ENCODE measurements around the gene HSD17B12. TPM values are rescaled to one million over a fixed set of nuclear protein-coding genes. Genes with fewer than 3 reads are reported as not detected.
A peak's percentile ranks its signal among the peaks of the same experiment; 100 is the strongest.

Gene HSD17B12
- total RNA-seq, 4 donors from 2014 or later = 38.8 to 52.7 (median 41.8) TPM

DNA sequence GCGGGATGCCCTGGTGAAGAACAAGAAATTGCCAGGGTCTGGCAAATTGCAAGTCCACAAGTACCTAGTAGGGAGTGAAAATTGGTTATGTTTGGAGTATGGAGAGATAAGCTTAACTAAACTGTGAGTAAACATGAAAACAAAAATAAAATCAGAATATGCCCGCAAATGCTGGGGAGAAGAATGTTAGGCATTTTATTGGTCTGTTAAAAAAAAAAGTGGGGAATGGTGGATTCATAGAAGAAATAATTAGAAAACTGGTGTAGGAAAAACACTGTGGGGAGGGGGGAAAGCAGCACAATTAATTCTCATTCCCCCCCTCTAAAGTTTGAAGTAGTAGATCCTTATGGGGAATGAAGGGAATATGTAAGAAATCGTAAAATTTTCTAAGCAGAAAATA, 40.6 kb upstream of the HSD17B12 start:
- intact Hi-C loops (cut with DNase I) = loop anchor here (5.0 kb wide), 1 partner anchor 42 kb away; the partner anchor contains the start of gene HSD17B12
- H3K4me1 ChIP-seq = peaks cover 4 to 12% (median 5%) of the 10 kb centered on the region in 4 donors
- peaks cover 0 to 37% (median 0%) of the 10 kb centered on the region in 4 donors for H3K27me3 ChIP-seq
- H3K4me3 ChIP-seq = no peak overlapping the region
- TF ChIP-seq CTCF (IDR thresholded peaks at IDR 0.05) (no peak), POLR2A (IDR thresholded peaks at IDR 0.05; ENCODE audit: low read depth) (no peak), POLR2AphosphoS5 (IDR thresholded peaks at IDR 0.05) (no peak), EP300 (IDR thresholded peaks at IDR 0.05) (no peak)
- H3K9me3 ChIP-seq = no peaks in the 10 kb centered on the region
- DNase-seq (ENCODE audit: extremely low spot score) = no peak
- 73% methylated on average over 3 of the region's 3 CpGs for WGBS
- H3K27ac ChIP-seq (replicated peaks in 1 of 4) = no peak overlapping the region
- H3K36me3 ChIP-seq = no peaks in the 10 kb centered on the region

DNA sequence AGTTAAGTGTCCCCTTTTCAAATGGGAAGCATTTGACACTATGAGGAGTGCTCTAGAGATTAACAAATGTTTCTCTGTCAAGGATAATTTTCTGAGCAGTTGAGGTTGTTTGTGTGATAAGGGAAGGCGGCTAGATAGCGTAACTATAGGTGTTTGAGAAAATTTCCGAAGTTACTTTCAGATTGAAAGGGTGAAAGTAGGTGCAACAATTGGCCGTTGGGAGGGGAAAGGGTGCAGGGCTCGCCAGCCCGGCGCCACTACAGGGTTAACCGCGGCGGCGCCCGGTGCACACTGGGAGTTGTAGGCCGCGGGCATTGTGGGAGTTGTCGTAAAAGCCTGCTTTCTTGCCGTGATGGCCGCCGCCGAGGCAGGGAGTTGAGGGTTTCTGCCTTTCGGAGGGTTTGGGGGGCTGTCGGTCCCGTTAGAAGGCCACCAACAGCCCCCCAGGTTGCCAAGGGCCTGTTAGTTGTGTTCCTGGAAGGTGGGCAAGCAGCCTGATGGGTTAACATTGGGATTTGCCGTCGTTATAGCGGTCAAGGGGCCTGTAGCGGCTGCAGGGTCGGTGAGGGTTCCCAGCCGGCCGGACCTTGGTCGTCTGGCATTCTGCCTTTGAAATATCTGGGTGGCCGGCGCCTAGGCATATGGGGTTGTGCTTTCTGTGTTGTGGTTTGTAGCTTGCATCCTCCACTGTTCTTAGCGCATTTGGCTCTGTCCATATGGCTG, 36.5 kb upstream of the HSD17B12 start:
- DNase-seq (ENCODE audit: extremely low spot score) = peak; percentile 93
- intact Hi-C loops (cut with DNase I) = loop anchor here (5.0 kb wide), 1 partner anchor 38 kb away; the partner anchor contains the start of gene HSD17B12
- 0% methylated on average over 11 of the region's 33 CpGs for WGBS

DNA sequence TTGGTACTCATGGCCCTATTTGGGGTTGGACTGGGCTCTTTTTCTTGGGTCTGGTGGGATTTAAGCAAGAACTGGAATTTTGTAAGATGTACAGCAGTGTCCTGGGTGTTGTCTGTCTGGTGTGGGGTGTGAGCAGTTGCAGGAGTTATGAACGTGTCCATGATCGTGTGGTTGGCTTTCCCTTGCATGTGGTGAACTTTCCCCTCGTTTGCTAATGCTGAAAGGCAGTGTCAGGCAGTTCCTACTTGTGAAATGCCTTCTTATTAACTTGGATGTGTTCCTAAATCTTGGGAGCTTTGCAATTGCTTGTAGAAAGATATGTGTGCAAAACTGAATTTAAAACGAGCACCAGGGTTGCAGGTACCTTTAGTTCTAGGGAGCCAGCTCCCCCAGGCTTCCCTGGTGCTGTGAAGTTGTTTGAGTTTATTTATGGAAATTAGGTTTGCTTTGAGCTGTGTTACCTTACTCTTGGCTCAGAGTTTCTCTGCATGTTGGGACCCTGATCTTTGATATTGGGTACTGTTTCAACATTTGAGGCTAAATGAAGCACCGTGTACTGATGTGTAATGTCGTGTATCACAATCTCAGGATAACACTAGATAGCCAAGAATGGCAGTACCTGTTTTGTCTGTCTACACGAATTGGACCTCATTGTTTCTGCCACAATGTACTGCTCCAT, 35.8 kb upstream of the HSD17B12 start:
- no peak for DNase-seq (ENCODE audit: extremely low spot score)
- Histone ChIP-seq H3K36me3 (peaks cover 0 to 4% (median 1%) of the 10 kb centered on the region in 4 donors), H3K27ac (replicated peaks in 1 of 4) (peak overlapping the region in 2 of 4 donors; percentile 76 to 77), H3K27me3 (peaks cover 0 to 6% (median 0%) of the 10 kb centered on the region in 4 donors), H3K4me1 (peaks cover 8 to 25% (median 19%) of the 10 kb centered on the region in 4 donors), H3K9me3 (no peaks in the 10 kb centered on the region), H3K4me3 (peak overlapping the region; percentile 74 to 91 (median 86))
- intact Hi-C loops (cut with DNase I) = loop anchor here (5.0 kb wide), 1 partner anchor 38 kb away; the partner anchor contains the start of gene HSD17B12
- TF ChIP-seq POLR2AphosphoS5 (IDR thresholded peaks at IDR 0.05) (no peak), EP300 (IDR thresholded peaks at IDR 0.05) (no peak), CTCF (IDR thresholded peaks at IDR 0.05) (no peak), POLR2A (IDR thresholded peaks at IDR 0.05; ENCODE audit: low read depth) (no peak)
- WGBS = 33% methylated on average over 7 of the region's 7 CpGs

More for the DNA sequence above, 36.5 kb upstream of the HSD17B12 start:
- Histone ChIP-seq H3K9me3 (no peaks in the 10 kb centered on the region), H3K27ac (replicated peaks in 1 of 4) (peak overlapping the region; percentile 69 to 78 (median 76)), H3K27me3 (peaks cover 0 to 13% (median 0%) of the 10 kb centered on the region in 4 donors), H3K4me3 (peak overlapping the region; percentile 74 to 91 (median 86)), H3K36me3 (no peaks in the 10 kb centered on the region), H3K4me1 (peaks cover 8 to 25% (median 19%) of the 10 kb centered on the region in 4 donors)
- TF ChIP-seq POLR2A (IDR thresholded peaks at IDR 0.05; ENCODE audit: low read depth) (no peak), POLR2AphosphoS5 (IDR thresholded peaks at IDR 0.05) (peak; percentile 74 to 96), CTCF (IDR thresholded peaks at IDR 0.05) (peak in 1 of 3 experiments; percentile 31)

DNA sequence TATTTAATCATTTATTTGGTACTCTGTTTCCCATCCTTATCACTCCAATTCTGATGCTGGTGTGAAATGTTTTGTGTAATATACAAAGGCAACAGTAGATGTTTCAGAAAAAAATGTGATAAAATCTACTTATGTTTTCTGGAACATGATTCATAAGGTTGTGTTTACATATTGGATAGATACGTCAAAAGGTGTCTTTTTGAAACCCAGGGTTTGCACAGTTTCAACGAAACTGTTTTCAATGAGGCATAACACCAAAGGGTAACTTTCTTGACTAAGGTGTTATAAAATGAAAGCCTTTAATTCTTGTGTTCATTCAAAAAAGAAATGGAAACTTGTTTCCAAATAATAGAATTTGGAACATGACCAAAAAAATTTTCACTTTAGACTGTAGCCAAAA, 33.8 kb upstream of the HSD17B12 start:
- no peaks in the 10 kb centered on the region for H3K9me3 ChIP-seq
- H3K4me3 ChIP-seq = no peak overlapping the region
- peaks cover 8 to 25% (median 19%) of the 10 kb centered on the region in 4 donors for H3K4me1 ChIP-seq
- intact Hi-C loops (cut with DNase I) = no loop called here
- no peak for TF ChIP-seq POLR2A (IDR thresholded peaks at IDR 0.05; ENCODE audit: low read depth)
- TF ChIP-seq CTCF (IDR thresholded peaks at IDR 0.05) = no peak
- TF ChIP-seq EP300 (IDR thresholded peaks at IDR 0.05) = no peak
- TF ChIP-seq POLR2AphosphoS5 (IDR thresholded peaks at IDR 0.05) = no peak
- WGBS = 89% methylated on average over 2 of the region's 2 CpGs
- H3K36me3 ChIP-seq = peaks cover 0 to 7% (median 2%) of the 10 kb centered on the region in 4 donors
- DNase-seq (ENCODE audit: extremely low spot score) = no peak
- no peak overlapping the region for H3K27ac ChIP-seq (replicated peaks in 1 of 4)
- no peaks in the 10 kb centered on the region for H3K27me3 ChIP-seq
